GM19372 (cell line): ENCODE data around the gene ZDHHC22.

Experiments
- ATAC-seq: cut with Tn5 transposase; IDR thresholded peaks from one replicate; pipeline ENCODE4 v1.9.1; 2021; ENCODE audit warnings: mild to moderate bottlenecking, low read depth, moderate library complexity; ENCODE audit not compliant: unreplicated experiment

Gene ZDHHC22

DNA sequence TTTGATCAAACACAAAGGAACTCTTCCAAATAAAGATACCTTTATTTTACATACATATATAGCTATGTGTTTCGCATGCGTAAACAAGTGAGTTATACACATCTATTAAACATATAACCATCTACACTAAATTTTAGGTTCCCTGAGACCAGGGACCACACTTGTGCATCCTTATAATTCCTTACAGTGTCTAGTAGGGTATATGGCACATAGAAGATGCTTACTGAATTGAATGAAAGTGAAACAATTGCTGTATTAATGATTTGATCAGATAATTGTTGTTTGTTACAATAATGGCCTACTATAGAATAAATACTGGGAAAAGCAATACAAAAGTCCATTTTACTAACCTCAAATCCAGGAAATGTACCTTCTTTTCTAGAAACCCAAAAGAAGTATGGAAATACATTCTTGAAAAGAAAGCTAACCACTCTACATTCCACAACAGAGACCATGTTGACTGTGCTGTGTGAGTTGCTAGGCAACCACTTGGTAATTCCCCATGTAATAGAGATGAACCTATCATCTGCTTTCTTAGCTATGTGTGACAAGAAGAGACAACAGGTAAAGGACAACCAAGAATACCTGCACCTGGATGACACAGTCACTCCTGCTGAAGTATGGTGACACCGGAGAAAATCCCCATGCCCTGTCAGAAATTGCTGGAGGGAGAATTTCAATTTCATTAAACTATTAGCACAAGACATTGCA lies 55.4 kb downstream of the ZDHHC22 start:
- ATAC-seq: peak; percentile 73

- ATAC-seq: no peak
Observed at GRCh38 chr14:77085538-77085937, 56.1 kb downstream of the ZDHHC22 start.

- no peak for ATAC-seq
Observed at GRCh38 chr14:77084985-77085384, 56.6 kb downstream of the ZDHHC22 start.

- ATAC-seq: no peak
Observed at GRCh38 chr14:77083082-77083481, 58.5 kb downstream of the ZDHHC22 start.

GRCh38 chr14:77082356-77082755 lies 59.2 kb downstream of the ZDHHC22 start:
- ATAC-seq: no peak
